GM23338 (cell line): ENCODE measurements around the gene MRPL24. TPM values are rescaled to one million over a fixed set of nuclear protein-coding genes. Genes with fewer than 3 reads are reported as not detected.

Experiments
- ATAC-seq: fragments of 200-7000 bp; cut with Tn5 transposase; 3 replicates; pipeline ENCODE4 v1.9.1; 2020
- DNase-seq: peaks from one replicate; pipeline ENCODE4 v3.0.0-alpha.2; 2015; ENCODE audit warnings: low spot score
- H2AFZ ChIP-seq: fragments of 200-600 bp; sonication (generic); 2 replicates; pipeline ENCODE4 v1.8.0; 2016; ENCODE audit warnings: antibody characterized with exemption, mild to moderate bottlenecking, moderate library complexity
- H3F3A ChIP-seq: fragments of 200-600 bp; sonication (generic); replicated peaks from 2 replicates; pipeline ENCODE4 v1.8.0; 2017; ENCODE audit warnings: antibody characterized with exemption, mixed run types, low read depth
- H3K27ac ChIP-seq: fragments of 200-600 bp; sonication (generic); 2 replicates; pipeline ENCODE4 v1.6.1; 2016; ENCODE audit warnings: low read depth
- H3K27me3 ChIP-seq: fragments of 200-600 bp; sonication (generic); 2 replicates; pipeline ENCODE4 v1.8.0; 2016; ENCODE audit warnings: mild to moderate bottlenecking, mixed run types, moderate library complexity; ENCODE audit not compliant: insufficient read depth
- H3K36me3 ChIP-seq: fragments of 200-600 bp; sonication (generic); 2 replicates; pipeline ENCODE4 v1.8.0; 2016; ENCODE audit warnings: mild to moderate bottlenecking; ENCODE audit not compliant: insufficient read depth
- H3K4me1 ChIP-seq: fragments of 200-600 bp; sonication (generic); 2 replicates; pipeline ENCODE4 v1.8.0; 2016; ENCODE audit warnings: mild to moderate bottlenecking, moderate library complexity; ENCODE audit not compliant: insufficient read depth
- H3K4me2 ChIP-seq: fragments of 200-600 bp; sonication (generic); 2 replicates; pipeline ENCODE4 v1.7.1; 2017; ENCODE audit warnings: mixed run types
- H3K4me3 ChIP-seq: fragments of 200-600 bp; sonication (generic); 2 replicates; pipeline ENCODE4 v1.6.1; 2016; ENCODE audit warnings: mixed run types
- H3K79me2 ChIP-seq: fragments of 200-600 bp; sonication (generic); replicated peaks from 2 replicates; pipeline ENCODE4 v1.8.0; 2017; ENCODE audit warnings: mild to moderate bottlenecking; ENCODE audit not compliant: insufficient read depth
- H3K9me2 ChIP-seq: fragments of 200-600 bp; sonication (generic); 2 replicates; pipeline ENCODE4 v1.8.0; 2017; ENCODE audit not compliant: insufficient read depth
- H4K20me1 ChIP-seq: fragments of 200-600 bp; sonication (generic); replicated peaks from 2 replicates; pipeline ENCODE4 v1.8.0; 2017; ENCODE audit warnings: mild to moderate bottlenecking; ENCODE audit not compliant: insufficient read depth
- H3K27ac Mint-ChIP-seq: 2 replicates; pipeline ENCODE4 v1.8.0; 2020; ENCODE audit warnings: inconsistent platforms, mild to moderate bottlenecking, moderate library complexity, mixed read lengths
- H3K27me3 Mint-ChIP-seq: 3 replicates; pipeline ENCODE4 v1.8.0; 2022; ENCODE audit warnings: low read depth, mild to moderate bottlenecking, moderate library complexity, mixed read lengths, inconsistent platforms; ENCODE audit not compliant: insufficient read depth, poor library complexity
- H3K36me3 Mint-ChIP-seq: 3 replicates; pipeline ENCODE4 v1.8.0; 2021; ENCODE audit warnings: low read depth, mild to moderate bottlenecking, inconsistent platforms, moderate library complexity, mixed read lengths
- H3K4me1 Mint-ChIP-seq: 3 replicates; pipeline ENCODE4 v1.8.0; 2020; ENCODE audit warnings: mild to moderate bottlenecking, inconsistent platforms, mixed read lengths
- H3K4me3 Mint-ChIP-seq: 3 replicates; pipeline ENCODE4 v1.8.0; 2021; ENCODE audit warnings: moderate library complexity, mild to moderate bottlenecking, inconsistent platforms, mixed read lengths
- H3K9me3 Mint-ChIP-seq: 3 replicates; pipeline ENCODE4 v1.8.0; 2020; ENCODE audit warnings: moderate library complexity, mild to moderate bottlenecking, inconsistent platforms, mixed read lengths
- CREB1 ChIP-seq: fragments of 250-450 bp; sonication (Bioruptor Pico); IDR thresholded peaks from 2 replicates; pipeline ENCODE4 v1.5.0; 2020; ENCODE audit warnings: low read depth, mild to moderate bottlenecking, moderate library complexity
- CTCF ChIP-seq, 2 experiments: fragments of 200-600 bp in 1 of 2; sonication (generic) in 1 of 2; conservative IDR thresholded peaks; 2 replicates each; pipeline versions ENCODE4 v1.5.1 to v1.6.1; 2016 to 2017; ENCODE audit warnings: antibody characterized with exemption in 2 of 2, low read depth in 2 of 2, mild to moderate bottlenecking in 2 of 2, moderate library complexity in 1 of 2
- ETS1 ChIP-seq: IDR thresholded peaks from 2 replicates; pipeline ENCODE4 v1.6.1; 2016; ENCODE audit warnings: antibody characterized with exemption
- EZH2phosphoT487 ChIP-seq: fragments of 200-600 bp; sonication (generic); IDR thresholded peaks from one replicate; pipeline ENCODE4 v1.8.1; 2018; ENCODE audit warnings: antibody characterized with exemption; ENCODE audit not compliant: unreplicated experiment
- NANOG ChIP-seq: IDR thresholded peaks from 2 replicates; pipeline ENCODE4 v1.6.1; 2016; ENCODE audit warnings: antibody characterized with exemption, borderline replicate concordance
- STAT1 ChIP-seq: IDR thresholded peaks from one replicate; pipeline ENCODE4 v1.6.1; 2016; ENCODE audit warnings: antibody characterized with exemption; ENCODE audit not compliant: unreplicated experiment
- ZNF331 ChIP-seq: fragments of 250-450 bp; sonication (Bioruptor Pico); IDR thresholded peaks from 2 replicates; pipeline ENCODE4 v1.5.0; 2020; ENCODE audit warnings: low read depth, mild to moderate bottlenecking, moderate library complexity
- ZNF462 ChIP-seq: fragments of 250-450 bp; sonication (Bioruptor Pico); IDR thresholded peaks from 2 replicates; pipeline ENCODE4 v1.5.0; 2020; ENCODE audit warnings: mild to moderate bottlenecking, moderate library complexity
- polyA plus RNA-seq: library from polyadenylated mRNA; unstranded; fragments of >200 nt; fragmentation: Nextera tagmentation; extraction: Ambion mirVana; gene quantifications from 2 replicates; pipeline ENCODE4 v1.2.1, GENCODE V29; 2016
- total RNA-seq: library from RNA; depleted of rRNA; stranded (reverse); fragments of >200 nt; shearing (Covaris generic); gene quantifications from 2 replicates; pipeline ENCODE4 v1.2.3, GENCODE V29; 2014

MRPL24 gene
- total and polyA plus RNA-seq, 2 experiments from 2014 or later: 18.8 to 45.7 TPM

GRCh38 chr1:156709031-156709430 lies 31.9 kb downstream of the MRPL24 start (continued):
- TF ChIP-seq STAT1 (no peak), CTCF (conservative IDR thresholded peaks at IDR 0.05; ENCODE audit: low read depth in 2 of 2) (no peak), NANOG (no peak), ETS1 (no peak), ZNF331 (CRISPR knock-in tag) (no peak)

- Histone ChIP-seq H3K4me3 (peak overlapping the region; percentile 67), H3K79me2 (peaks cover 13% of the 10 kb centered on the region), H2AFZ (no peak overlapping the region), H3K4me1 (peaks cover 76% of the 10 kb centered on the region), H3K4me2 (peak overlapping the region; percentile 92), H3K9me2 (no peaks in the 10 kb centered on the region), H3K27me3 (peaks cover 26% of the 10 kb centered on the region), H4K20me1 (no peaks in the 10 kb centered on the region; the same call in 1 of the 2 replicates), H3K36me3 (no peaks in the 10 kb centered on the region), H3K27ac (peak overlapping the region; percentile 98), H3F3A (peaks cover 33% of the 10 kb centered on the region)
- H3K4me1 Mint-ChIP-seq: peaks cover 69% of the 10 kb centered on the region
- peaks cover 2% of the 10 kb centered on the region; the same call in 1 of the 3 replicates for H3K36me3 Mint-ChIP-seq
- peaks cover 28% of the 10 kb centered on the region for H3K27me3 Mint-ChIP-seq
- no peaks in the 10 kb centered on the region for H3K9me3 Mint-ChIP-seq
- H3K27ac Mint-ChIP-seq: peak overlapping the region; percentile 77
- DNase-seq (peak; percentile 92), ATAC-seq (peak; percentile 23)
- TF ChIP-seq ZNF462 (CRISPR knock-in tag) (0 out of 2 replicates have a peak, but pooled peaks have one; percentile 18), EZH2phosphoT487 (no peak), CREB1 (CRISPR knock-in tag) (peak; percentile 73)
- peak overlapping the region; percentile 83 for H3K4me3 Mint-ChIP-seq
These were observed 32.6 kb downstream of the MRPL24 start for GRCh38 chr1:156708218-156708661.
